ENCODE measurements around the gene STEAP1B. TPM values are rescaled to one million over a fixed set of nuclear protein-coding genes. Genes with fewer than 3 reads are reported as not detected.

STEAP1B gene
- total RNA-seq, 2 experiments from 2014 or later, result 0.69 to 2.1 TPM

GRCh38 chr7:22386206-22386858, 113.7 kb downstream of the STEAP1B start:
- Histone ChIP-seq H3K9me2 (ENCODE audit: insufficient read depth, low read length) (no peaks in the 10 kb centered on the region), H4K20me1 (ENCODE audit: insufficient read depth, low read length) (no peaks in the 10 kb centered on the region), H2AFZ (ENCODE audit: low read length) (no peak overlapping the region; the same call in 1 of the 2 replicates), H3K4me1 (ENCODE audit: insufficient read depth, low read length, poor library complexity, severe bottlenecking) (peaks cover 74% of the 10 kb centered on the region), H3K79me2 (ENCODE audit: insufficient read depth, low read depth, low read length) (no peaks in the 10 kb centered on the region), H3K4me3 (ENCODE audit: low read depth, low read length, poor library complexity, severe bottlenecking) (no peak overlapping the region), H3K9me3 (ENCODE audit: low read length) (no peaks in the 10 kb centered on the region), H3K27ac (ENCODE audit: low read depth, low read length, poor library complexity, severe bottlenecking) (no peak overlapping the region), H3K36me3 (ENCODE audit: insufficient read depth, low read length) (no peaks in the 10 kb centered on the region), H3K4me2 (ENCODE audit: low read length) (no peak overlapping the region)
- TF ChIP-seq EZH2phosphoT487 (IDR thresholded peaks at IDR 0.05; ENCODE audit: borderline replicate concordance, low read depth, low read length), result no peak
- TF ChIP-seq CTCF (conservative IDR thresholded peaks at IDR 0.05; ENCODE audit: low read length), result no peak
- BruUV-seq (replicated peaks), result no TSS peak
- CTCF ChIA-PET (ENCODE audit: unreplicated experiment), result no interaction called here
- POLR2A ChIA-PET, result interaction anchor here (0.7 to 8.7 kb wide), 3 partner anchors 9 to 16 kb away, joined by 3 to 105 read pairs (median 3); no protein-coding TSS in a partner anchor
- intact Hi-C loops (cut with micrococcal nuclease; ENCODE audit: unreplicated experiment), result loop anchor here (5.0 kb wide), 1 partner anchor 1211 kb away; the partner anchor contains the start of gene CCDC126
- DNase-seq (ENCODE audit: low spot score), result no peak

GRCh38 chr7:22385326-22385725, 114.7 kb downstream of the STEAP1B start:
- Histone ChIP-seq H3K79me2 (ENCODE audit: insufficient read depth, low read depth, low read length) (no peaks in the 10 kb centered on the region), H4K20me1 (ENCODE audit: insufficient read depth, low read length) (no peaks in the 10 kb centered on the region), H3K9me2 (ENCODE audit: insufficient read depth, low read length) (no peaks in the 10 kb centered on the region), H2AFZ (ENCODE audit: low read length) (peak overlapping the region; percentile 18; the same call in 1 of the 2 replicates), H3K4me1 (ENCODE audit: insufficient read depth, low read length, poor library complexity, severe bottlenecking) (peaks cover 68% of the 10 kb centered on the region), H3K4me3 (ENCODE audit: low read depth, low read length, poor library complexity, severe bottlenecking) (no peak overlapping the region), H3K4me2 (ENCODE audit: low read length) (no peak overlapping the region), H3K9me3 (ENCODE audit: low read length) (no peaks in the 10 kb centered on the region), H3K27ac (ENCODE audit: low read depth, low read length, poor library complexity, severe bottlenecking) (no peak overlapping the region), H3K36me3 (ENCODE audit: insufficient read depth, low read length) (no peaks in the 10 kb centered on the region)
- CTCF ChIA-PET (ENCODE audit: unreplicated experiment), result no interaction called here
- POLR2A ChIA-PET, result interaction anchor here (0.6 to 1.4 kb wide), 4 partner anchors 11 to 345 kb away, joined by 3 to 4 read pairs (median 4); no protein-coding TSS in a partner anchor
- no TSS peak for BruUV-seq (replicated peaks)
- intact Hi-C loops (cut with micrococcal nuclease; ENCODE audit: unreplicated experiment), result loop anchor here (5.0 kb wide), 1 partner anchor 1212 kb away; the partner anchor contains the start of gene CCDC126
- TF ChIP-seq EZH2phosphoT487 (IDR thresholded peaks at IDR 0.05; ENCODE audit: borderline replicate concordance, low read depth, low read length) (no peak), CTCF (conservative IDR thresholded peaks at IDR 0.05; ENCODE audit: low read length) (no peak)
- DNase-seq (ENCODE audit: low spot score), result no peak

- no peaks in the 10 kb centered on the region for H3K36me3 ChIP-seq (ENCODE audit: insufficient read depth, low read length)
- no TSS peak for BruUV-seq (replicated peaks)
- no peak for DNase-seq (ENCODE audit: low spot score)
- H3K4me2 ChIP-seq (ENCODE audit: low read length), result no peak overlapping the region
- peaks cover 49% of the 10 kb centered on the region for H3K4me1 ChIP-seq (ENCODE audit: insufficient read depth, low read length, poor library complexity, severe bottlenecking)
- no peak overlapping the region for H2AFZ ChIP-seq (ENCODE audit: low read length)
- POLR2A ChIA-PET, result interaction anchor here (1.2 to 1.4 kb wide), 2 partner anchors 18 to 63 kb away, joined by 3 read pairs; no protein-coding TSS in a partner anchor
- intact Hi-C loops (cut with micrococcal nuclease; ENCODE audit: unreplicated experiment), result no loop called here
- no peaks in the 10 kb centered on the region for H3K9me2 ChIP-seq (ENCODE audit: insufficient read depth, low read length)
- H4K20me1 ChIP-seq (ENCODE audit: insufficient read depth, low read length), result no peaks in the 10 kb centered on the region
- H3K79me2 ChIP-seq (ENCODE audit: insufficient read depth, low read depth, low read length), result no peaks in the 10 kb centered on the region
- CTCF ChIA-PET (ENCODE audit: unreplicated experiment), result no interaction called here
- H3K27ac ChIP-seq (ENCODE audit: low read depth, low read length, poor library complexity, severe bottlenecking), result no peak overlapping the region
- H3K4me3 ChIP-seq (ENCODE audit: low read depth, low read length, poor library complexity, severe bottlenecking), result no peak overlapping the region
- no peaks in the 10 kb centered on the region for H3K9me3 ChIP-seq (ENCODE audit: low read length)
- no peak for TF ChIP-seq CTCF (conservative IDR thresholded peaks at IDR 0.05; ENCODE audit: low read length)
- no peak for TF ChIP-seq EZH2phosphoT487 (IDR thresholded peaks at IDR 0.05; ENCODE audit: borderline replicate concordance, low read depth, low read length)
Measured at GRCh38 chr7:22380333-22380732, 119.7 kb downstream of the STEAP1B start.
